H1 (cell line): ENCODE data around the gene ATP8B3. TPM values are rescaled to one million over a fixed set of nuclear protein-coding genes. Genes with fewer than 3 reads are reported as not detected.
A peak's percentile ranks its signal among the peaks of the same experiment; 100 is the strongest.

ENCODE experiments used
- CTCF ChIA-PET: fragments of 300-600 bp; sonication (Branson Sonifier 250); formaldehyde crosslinking; loops from one replicate; lab custom pipeline; 2021; ENCODE audit not compliant: partially characterized antibody; lab: Charles Lee
- POLR2A ChIA-PET: fragments of 300-600 bp; sonication (Branson Sonifier 250); formaldehyde crosslinking; loops from one replicate; lab custom pipeline; 2021; ENCODE audit warnings: inconsistent platforms; ENCODE audit not compliant: partially characterized antibody; lab: Charles Lee
- DNase-seq, 2 experiments: peaks; one replicate each; pipeline versions ENCODE4 v3.0.0 to v3.0.0-alpha.2; 2010 to 2022; ENCODE audit warnings: low spot score in 2 of 2, low read depth in 1 of 2, mixed read lengths in 1 of 2
- FAIRE-seq: peaks from 2 replicates; lab custom pipeline; 2011; peaks lifted over from hg19 to GRCh38; lab: Jason Lieb, UNC
- H2AFZ ChIP-seq: 2 replicates; pipeline ENCODE4 v1.8.1; 2012; ENCODE audit warnings: low read length, inconsistent platforms
- H2AK5ac ChIP-seq: 2 replicates; pipeline ENCODE4 v1.6.1; 2013; ENCODE audit warnings: low read depth, low read length
- H2BK120ac ChIP-seq: replicated peaks from 2 replicates; pipeline ENCODE3; 2013; ENCODE audit warnings: low read depth, low read length, inconsistent platforms
- H2BK12ac ChIP-seq: 2 replicates; pipeline ENCODE4 v1.6.1; 2013; ENCODE audit warnings: low read depth, low read length
- H2BK15ac ChIP-seq: 2 replicates; pipeline ENCODE4 v1.6.1; 2013; ENCODE audit warnings: low read length
- H2BK20ac ChIP-seq: 2 replicates; pipeline ENCODE4 v1.6.1; 2013; ENCODE audit warnings: low read length
- H2BK5ac ChIP-seq: 2 replicates; pipeline ENCODE4 v1.6.1; 2013; ENCODE audit warnings: low read depth, low read length
- H3K14ac ChIP-seq: 2 replicates; pipeline ENCODE4 v1.6.1; 2013; ENCODE audit warnings: inconsistent platforms; ENCODE audit not compliant: insufficient read length
- H3K18ac ChIP-seq: 2 replicates; pipeline ENCODE4 v1.6.1; 2013; ENCODE audit warnings: low read length; ENCODE audit errors: extremely low read depth
- H3K23ac ChIP-seq: 2 replicates; pipeline ENCODE4 v1.6.1; 2013; ENCODE audit warnings: inconsistent platforms; ENCODE audit not compliant: insufficient read length
- H3K23me2 ChIP-seq: 2 replicates; pipeline ENCODE4 v1.6.1; 2013; ENCODE audit warnings: low read depth, low read length
- H3K27ac ChIP-seq: 2 replicates; pipeline ENCODE4 v1.6.1; 2011; ENCODE audit warnings: low read depth, low read length, inconsistent platforms
- H3K27me3 ChIP-seq, 4 experiments: replicated peaks in 1 of 4; 1 replicate in 1 of 4; 2 replicates in 3 of 4; pipeline versions ENCODE4 v1.6.1 to v1.8.1; 2011 to 2013; ENCODE audit warnings: low read length in 3 of 4, mild to moderate bottlenecking in 3 of 4, inconsistent platforms in 2 of 4, mixed read lengths in 2 of 4, moderate library complexity in 1 of 4; ENCODE audit not compliant: control insufficient read depth in 3 of 4, insufficient read depth in 3 of 4; ENCODE audit errors: extremely low read depth in 1 of 4
- H3K36me3 ChIP-seq, 4 experiments: 2 replicates each; pipeline versions ENCODE4 v1.6.1 to v1.8.1; 2011 to 2013; ENCODE audit warnings: mild to moderate bottlenecking in 4 of 4, low read length in 3 of 4, moderate library complexity in 2 of 4, control low read depth in 1 of 4, inconsistent platforms in 1 of 4; ENCODE audit not compliant: insufficient read depth in 4 of 4, control insufficient read depth in 2 of 4
- H3K4ac ChIP-seq: replicated peaks from 2 replicates; pipeline ENCODE3; 2013; ENCODE audit warnings: low read length, low read depth, mixed read lengths, inconsistent platforms; ENCODE audit not compliant: insufficient read length
- H3K4me1 ChIP-seq, 4 experiments: replicated peaks in 1 of 4; 1 replicate in 1 of 4; 2 replicates in 3 of 4; pipeline versions ENCODE4 v1.6.1 to v1.8.1; 2011 to 2013; ENCODE audit warnings: low read length in 3 of 4, inconsistent platforms in 2 of 4, mixed read lengths in 1 of 4; ENCODE audit not compliant: insufficient read depth in 4 of 4, control insufficient read depth in 3 of 4
- H3K4me2 ChIP-seq, 2 experiments: 2 replicates each; pipeline versions ENCODE4 v1.6.1 to v1.8.1; 2011 to 2013; ENCODE audit warnings: low read depth in 2 of 2, low read length in 2 of 2, control low read depth in 1 of 2, inconsistent platforms in 1 of 2, mild to moderate bottlenecking in 1 of 2; ENCODE audit not compliant: insufficient read depth in 1 of 2
- H3K4me3 ChIP-seq, 4 experiments: fragments of 200-600, 300-600 bp in 1 of 4; sonication (generic), shearing (Covaris generic), sonication (Bioruptor Twin) in 1 of 4; 2 replicates each; pipeline versions ENCODE4 v1.5.1 to v1.8.1; 2011 to 2016; ENCODE audit warnings: low read length in 4 of 4, low read depth in 3 of 4, control low read depth in 2 of 4, inconsistent platforms in 2 of 4, mild to moderate bottlenecking in 2 of 4, mixed read lengths in 1 of 4, moderate library complexity in 1 of 4; ENCODE audit not compliant: insufficient read depth in 2 of 4; ENCODE audit errors: extremely low read depth in 1 of 4
- H3K56ac ChIP-seq: replicated peaks from 2 replicates; pipeline ENCODE3; 2013; ENCODE audit warnings: low read depth, mild to moderate bottlenecking, mixed read lengths, low read length, inconsistent platforms; ENCODE audit not compliant: insufficient read length
- H3K79me1 ChIP-seq: 2 replicates; pipeline ENCODE4 v1.6.1; 2013; ENCODE audit warnings: low read depth, low read length, control low read depth
- H3K79me2 ChIP-seq, 2 experiments: 2 replicates each; pipeline versions ENCODE4 v1.6.1 to v1.8.1; 2012 to 2013; ENCODE audit warnings: low read length in 2 of 2, mild to moderate bottlenecking in 2 of 2, inconsistent platforms in 1 of 2; ENCODE audit not compliant: insufficient read depth in 2 of 2, control insufficient read depth in 1 of 2
- H3K9ac ChIP-seq, 4 experiments: replicated peaks in 1 of 4; 1 replicate in 1 of 4; 2 replicates in 3 of 4; pipeline versions ENCODE4 v1.6.1 to v1.8.1; 2011 to 2013; ENCODE audit warnings: low read depth in 3 of 4, low read length in 3 of 4, control low read depth in 2 of 4, mild to moderate bottlenecking in 2 of 4, moderate library complexity in 2 of 4, inconsistent platforms in 1 of 4; ENCODE audit errors: extremely low read depth in 1 of 4
- H3K9me3 ChIP-seq, 2 experiments: 2 replicates each; pipeline versions ENCODE4 v1.6.1 to v1.8.1; 2012 to 2013; ENCODE audit warnings: mild to moderate bottlenecking in 2 of 2, moderate library complexity in 2 of 2, control low read depth in 1 of 2, inconsistent platforms in 1 of 2, low read depth in 1 of 2, low read length in 1 of 2, mixed read lengths in 1 of 2; ENCODE audit not compliant: insufficient read depth in 2 of 2
- H4K20me1 ChIP-seq, 2 experiments: replicated peaks in 1 of 2; 2 replicates each; pipeline versions ENCODE3 to v1.8.1; 2011 to 2013; ENCODE audit warnings: inconsistent platforms in 2 of 2, low read length in 2 of 2, mild to moderate bottlenecking in 1 of 2; ENCODE audit not compliant: insufficient read depth in 2 of 2, control insufficient read depth in 1 of 2
- H4K5ac ChIP-seq: 2 replicates; pipeline ENCODE4 v1.6.1; 2013; ENCODE audit warnings: low read length, low read depth, mixed read lengths, inconsistent platforms; ENCODE audit not compliant: insufficient read length
- H4K8ac ChIP-seq: 2 replicates; pipeline ENCODE4 v1.8.0; 2013; ENCODE audit warnings: mild to moderate bottlenecking, moderate library complexity, low read length, inconsistent platforms; ENCODE audit not compliant: insufficient read depth; ENCODE audit errors: extremely low read depth
- H4K91ac ChIP-seq: replicated peaks from 2 replicates; pipeline ENCODE3; 2013; ENCODE audit warnings: low read length, mixed read lengths, inconsistent platforms; ENCODE audit not compliant: insufficient read length
- CTCF ChIP-seq, 3 experiments: IDR thresholded peaks; 1 replicate in 2 of 3; 2 replicates in 1 of 3; pipeline versions ENCODE4 v1.5.1 to v1.6.1; 2011; ENCODE audit warnings: low read length in 3 of 3, mild to moderate bottlenecking in 3 of 3, inconsistent platforms in 2 of 3, low read depth in 1 of 3, moderate library complexity in 1 of 3; ENCODE audit not compliant: insufficient read depth in 1 of 3; ENCODE audit errors: control extremely low read depth in 1 of 3
- GABPA ChIP-seq: IDR thresholded peaks from 2 replicates; pipeline ENCODE4 v1.6.1; 2011; ENCODE audit warnings: mild to moderate bottlenecking, low read length, moderate library complexity, borderline replicate concordance; ENCODE audit not compliant: insufficient read depth
- MAX ChIP-seq: IDR thresholded peaks from 2 replicates; pipeline ENCODE4 v1.6.1; 2012; ENCODE audit warnings: inconsistent platforms
- NANOG ChIP-seq: IDR thresholded peaks from 2 replicates; pipeline ENCODE4 v1.6.1; 2011; ENCODE audit warnings: low read length, low read depth, mild to moderate bottlenecking, inconsistent platforms; ENCODE audit not compliant: insufficient read depth, poor library complexity, severe bottlenecking
- RAD21 ChIP-seq, 2 experiments: IDR thresholded peaks in 1 of 2; conservative IDR thresholded peaks in 1 of 2; 2 replicates each; pipeline ENCODE4 v1.6.1; 2011; ENCODE audit warnings: low read depth in 2 of 2, low read length in 2 of 2, improper control_type of control experiment in 1 of 2, inconsistent platforms in 1 of 2, mild to moderate bottlenecking in 1 of 2, moderate library complexity in 1 of 2
- WGBS, 2 experiments: shearing (Covaris generic) in 1 of 2; methylation state at CpG; one replicate each; pipeline versions ENCODE4 v1.1.6 to v1.1.7; 2013 to 2015; ENCODE audit warnings: low lambda C conversion rate in 2 of 2, mixed read lengths in 2 of 2, inconsistent platforms in 1 of 2, low coverage in 1 of 2, missing lambda C conversion rate in 1 of 2; ENCODE audit not compliant: insufficient replicate concordance in 2 of 2, insufficient coverage in 1 of 2, insufficient read length in 1 of 2; ENCODE audit errors: extremely low coverage in 1 of 2, missing lambda C conversion rate in 1 of 2; 5-methylcytosine and 5-hydroxymethylcytosine counted together
- polyA plus RNA-seq, 7 experiments: library from polyadenylated mRNA; depleted of rRNA in 3 of 7; stranded (reverse) in 5 of 7; unstranded in 2 of 7; fragments of >200 nt in 5 of 7; fragments of 200-250 nt in 2 of 7; gene quantifications; 1 replicate in 5 of 7; 2 replicates in 1 of 7; 4 replicates in 1 of 7; pipeline versions ENCODE4 v1.2.1 to v1.2.3, GENCODE V29; 2011 to 2013; ENCODE audit warnings: missing spikeins in 2 of 7, mixed read lengths in 2 of 7
- total RNA-seq: library from RNA; stranded (reverse); fragmentation: NEBNext Ultra II Directional; extraction: Animal tissue kit (Norgen Biotek cat#: 25700); gene quantifications from 2 replicates; pipeline ENCODE4 v1.2.1, GENCODE V29; 2021

The ATP8B3 gene
- total and polyA plus RNA-seq, 2 of the 8 experiments (the other 6 are each of a cell fraction or from before 2014, with no cell fraction given) = 4.1 to 9.3 TPM

- Histone ChIP-seq H3K4me2 (peak overlapping the region; percentile 43 to 54; a peak in 2 of 4 replicates), H3K27ac (0 out of 2 replicates have a peak overlapping the region, but pooled peaks have one; percentile 34), H3K79me1 (peaks cover 5% of the 10 kb centered on the region), H3K23me2 (peaks cover 2% of the 10 kb centered on the region; the same call in 1 of the 2 replicates), H3K14ac (no peak overlapping the region), H2BK120ac (no peak overlapping the region), H3K4me3 (no peak overlapping the region), H2BK5ac (peak overlapping the region; percentile 78; the same call in 1 of the 2 replicates), H3K23ac (no peak overlapping the region), H3K4me1 (peaks cover 0 to 14% (median 8%) of the 10 kb centered on the region in 4 experiments; a peak in 6 of 7 replicates), H2AK5ac (no peak overlapping the region; the same call in 1 of the 2 replicates), H2BK15ac (peak overlapping the region; percentile 46; the same call in 1 of the 2 replicates), H3K9ac (no peak overlapping the region), H3K36me3 (peaks cover 3 to 23% (median 5%) of the 10 kb centered on the region in 4 experiments; a peak in 3 of 8 replicates), H3K27me3 (no peaks in the 10 kb centered on the region), H2BK12ac (peak overlapping the region; percentile 75; the same call in 1 of the 2 replicates), H4K91ac (peak overlapping the region; percentile 93), H4K5ac (no peak overlapping the region), H3K9me3 (no peaks in the 10 kb centered on the region), H3K79me2 (peaks cover 0 to 13% of the 10 kb centered on the region in 2 experiments; a peak in 2 of 4 replicates), H3K18ac (no peak overlapping the region; the same call in 1 of the 2 replicates), H3K4ac (peak overlapping the region; percentile 69), H4K20me1 (peaks cover 0 to 7% of the 10 kb centered on the region in 2 experiments), H2AFZ (no peak overlapping the region), H4K8ac (peak overlapping the region; percentile 83; the same call in 1 of the 2 replicates), H2BK20ac (no peak overlapping the region), H3K56ac (peak overlapping the region; percentile 46)
- POLR2A ChIA-PET = interaction anchor here (0.6 to 0.9 kb wide), 5 partner anchors 12 to 452 kb away, joined by 3 read pairs; no protein-coding TSS in a partner anchor
- peak; percentile 75; the same call in 1 of the 2 replicates for TF ChIP-seq GABPA
- TF ChIP-seq CTCF (IDR thresholded peaks at IDR 0.05; ENCODE audit: control extremely low read depth in 1 of 3, insufficient read depth in 1 of 3, low read depth in 1 of 3, low read length in 3 of 3) = peak; percentile 91 to 95 (median 93)
- TF ChIP-seq MAX = peak; percentile 49; the same call in 1 of the 2 replicates
- no peak for TF ChIP-seq NANOG
- TF ChIP-seq RAD21 (IDR thresholded peaks at IDR 0.05 in 1 of 2, conservative IDR thresholded peaks at IDR 0.05 in 1 of 2; ENCODE audit: low read depth in 2 of 2, low read length in 2 of 2) = peak; percentile 84 to 90
- DNase-seq (peak; percentile 56 to 97), FAIRE-seq (no peak)
- 53% methylated on average over 13 of the region's 15 CpGs; no CpG with 5 or more reads in 1 of the 2 experiments for WGBS, 2 experiments
- CTCF ChIA-PET = interaction anchor here (0.5 to 16.5 kb wide), 43 partner anchors 8 to 1377 kb away, joined by 3 to 228 read pairs (median 4); no protein-coding TSS in a partner anchor
These were observed 14.0 kb upstream of the ATP8B3 start for GRCh38 chr19:1825909-1826556.
